ENCODE results near the gene FAM174B. TPM values are rescaled to one million over a fixed set of nuclear protein-coding genes. Genes with fewer than 3 reads are reported as not detected.
A peak's percentile ranks its signal among the peaks of the same experiment; 100 is the strongest.

The FAM174B gene
- total and polyA plus RNA-seq, 9 donors = 2.5 to 31.5 (median 15.4) TPM

DNA sequence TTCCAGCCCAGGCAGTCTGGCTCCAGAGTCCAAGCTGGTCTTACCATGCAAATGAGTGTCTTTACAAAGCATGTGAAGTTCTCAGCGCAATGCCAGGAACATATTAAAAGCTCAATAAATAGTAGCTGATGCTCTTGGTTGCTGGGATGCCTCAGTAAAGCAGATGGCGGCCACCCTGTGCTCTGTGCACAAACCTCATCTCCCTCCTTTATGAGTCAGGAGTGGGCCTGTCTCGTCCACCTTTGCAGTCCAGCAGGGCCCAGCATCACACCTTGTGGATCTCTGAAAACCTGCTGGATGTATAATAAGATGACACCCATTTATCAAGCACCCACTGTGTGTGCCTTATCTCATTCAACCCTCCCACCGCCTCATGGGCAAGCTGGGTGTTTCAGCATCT lies 42.7 kb downstream of the FAM174B start:
- peak in 1 of 5 donors; percentile 4 for DNase-seq
- no peaks in the 10 kb centered on the region for H3K9me3 ChIP-seq
- H3K36me3 ChIP-seq = no peaks in the 10 kb centered on the region
- 96 to 98% (median 98%) methylated on average over 4 of the region's 4 CpGs for WGBS, 3 donors
- TF ChIP-seq, protein P1, sequence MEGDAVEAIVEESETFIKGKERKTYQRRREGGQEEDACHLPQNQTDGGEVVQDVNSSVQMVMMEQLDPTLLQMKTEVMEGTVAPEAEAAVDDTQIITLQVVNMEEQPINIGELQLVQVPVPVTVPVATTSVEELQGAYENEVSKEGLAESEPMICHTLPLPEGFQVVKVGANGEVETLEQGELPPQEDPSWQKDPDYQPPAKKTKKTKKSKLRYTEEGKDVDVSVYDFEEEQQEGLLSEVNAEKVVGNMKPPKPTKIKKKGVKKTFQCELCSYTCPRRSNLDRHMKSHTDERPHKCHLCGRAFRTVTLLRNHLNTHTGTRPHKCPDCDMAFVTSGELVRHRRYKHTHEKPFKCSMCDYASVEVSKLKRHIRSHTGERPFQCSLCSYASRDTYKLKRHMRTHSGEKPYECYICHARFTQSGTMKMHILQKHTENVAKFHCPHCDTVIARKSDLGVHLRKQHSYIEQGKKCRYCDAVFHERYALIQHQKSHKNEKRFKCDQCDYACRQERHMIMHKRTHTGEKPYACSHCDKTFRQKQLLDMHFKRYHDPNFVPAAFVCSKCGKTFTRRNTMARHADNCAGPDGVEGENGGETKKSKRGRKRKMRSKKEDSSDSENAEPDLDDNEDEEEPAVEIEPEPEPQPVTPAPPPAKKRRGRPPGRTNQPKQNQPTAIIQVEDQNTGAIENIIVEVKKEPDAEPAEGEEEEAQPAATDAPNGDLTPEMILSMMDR (IDR thresholded peaks at IDR 0.05) = no peak
- TF ChIP-seq EP300 (IDR thresholded peaks at IDR 0.05) (no peak), POLR2A (IDR thresholded peaks at IDR 0.05) (no peak)
- no peaks in the 10 kb centered on the region for H3K27me3 ChIP-seq
- H3K4me1 ChIP-seq (ENCODE audit: insufficient read depth) = peaks cover 7% of the 10 kb centered on the region
- intact Hi-C loops (cut with DNase I) = loop anchor here in 1 of 4 donors (10.0 kb wide), 1 partner anchor 102 kb away; no protein-coding TSS in a partner anchor
- H3K4me3 ChIP-seq = no peak overlapping the region
- H3K27ac ChIP-seq = no peak overlapping the region

GRCh38 chr15:92611995-92612745 lies 43.4 kb downstream of the FAM174B start:
- Histone ChIP-seq H3K27me3 (no peaks in the 10 kb centered on the region), H3K4me3 (no peak overlapping the region), H3K9me3 (no peaks in the 10 kb centered on the region), H3K36me3 (no peaks in the 10 kb centered on the region), H3K27ac (no peak overlapping the region), H3K4me1 (ENCODE audit: insufficient read depth) (peaks cover 4% of the 10 kb centered on the region)
- DNase-seq = peak in 1 of 5 donors; percentile 18
- TF ChIP-seq POLR2A (IDR thresholded peaks at IDR 0.05) = no peak
- no peak for TF ChIP-seq EP300 (IDR thresholded peaks at IDR 0.05)
- TF ChIP-seq, protein P1 (IDR thresholded peaks at IDR 0.05) = no peak
- intact Hi-C loops (cut with DNase I) = loop anchor here in 1 of 4 donors (10.0 kb wide), 1 partner anchor 103 kb away; no protein-coding TSS in a partner anchor
- WGBS, 3 donors = 75 to 79% (median 77%) methylated on average over 7 of the region's 7 CpGs

DNA sequence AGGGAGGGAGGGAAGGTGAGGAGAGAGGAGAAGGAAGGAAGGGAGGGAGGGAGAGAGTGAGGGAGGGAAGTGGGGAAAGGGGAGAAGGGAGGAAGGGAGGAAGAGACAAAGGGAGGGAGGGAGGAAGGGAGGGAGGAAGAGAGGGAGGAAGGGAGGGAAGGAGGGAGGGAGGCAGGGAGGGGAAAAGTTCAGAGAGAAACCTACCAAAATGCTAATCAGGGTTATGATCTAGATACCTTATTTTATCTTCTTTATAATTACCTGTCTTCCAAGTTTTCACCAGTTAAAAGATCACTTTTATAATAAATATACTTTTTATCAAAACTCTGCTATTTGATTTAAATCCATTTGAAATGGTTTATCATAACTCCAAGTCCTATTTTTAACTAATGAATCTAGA lies 44.4 kb downstream of the FAM174B start:
- intact Hi-C loops (cut with DNase I) = loop anchor here in 1 of 4 donors (10.0 kb wide), 1 partner anchor 104 kb away; no protein-coding TSS in a partner anchor
- Histone ChIP-seq H3K27me3 (no peaks in the 10 kb centered on the region), H3K36me3 (no peaks in the 10 kb centered on the region), H3K4me3 (no peak overlapping the region), H3K27ac (no peak overlapping the region), H3K4me1 (ENCODE audit: insufficient read depth) (no peaks in the 10 kb centered on the region), H3K9me3 (no peaks in the 10 kb centered on the region)
- no peak for DNase-seq
- no peak for TF ChIP-seq EP300 (IDR thresholded peaks at IDR 0.05)
- TF ChIP-seq, protein P1 (IDR thresholded peaks at IDR 0.05) = no peak

- H3K27me3 ChIP-seq = no peaks in the 10 kb centered on the region
- intact Hi-C loops (cut with DNase I) = loop anchor here in 1 of 4 donors (10.0 kb wide), 1 partner anchor 105 kb away; no protein-coding TSS in a partner anchor
- no peaks in the 10 kb centered on the region for H3K4me1 ChIP-seq (ENCODE audit: insufficient read depth)
- no peak overlapping the region for H3K4me3 ChIP-seq
- 89 to 90% (median 90%) methylated on average over 9 of the region's 9 CpGs for WGBS, 3 donors
- no peaks in the 10 kb centered on the region for H3K36me3 ChIP-seq
- DNase-seq = no peak
- TF ChIP-seq, protein P1 (IDR thresholded peaks at IDR 0.05) = no peak
- H3K27ac ChIP-seq = no peak overlapping the region
- H3K9me3 ChIP-seq = no peaks in the 10 kb centered on the region
Observed at GRCh38 chr15:92610101-92610520, 45.5 kb downstream of the FAM174B start.

Data from ovary (tissue), 9 donors.